Coronary artery (tissue), 2 donors: ENCODE data around the gene MTA1.

Source experiments
- DNase-seq: peaks from one replicate; pipeline ENCODE4 v3.0.0-alpha.2; 2017; ENCODE audit warnings: low spot score
- H3K27ac ChIP-seq, 2 donors: fragments of 200-600 bp; sonication (generic); one replicate each; pipeline ENCODE4 v1.5.1; 2016 to 2019
- H3K4me3 ChIP-seq: fragments of 200-600 bp; sonication (generic); 2 replicates; pipeline ENCODE4 v1.5.1; 2016; ENCODE audit warnings: mild to moderate bottlenecking, moderate library complexity
- TF ChIP-seq, protein P1 (sequence below): fragments of 200-600 bp; sonication (generic); IDR thresholded peaks from one replicate; pipeline ENCODE4 v1.5.1; 2019; ENCODE audit warnings: antibody characterized with exemption

Gene MTA1

GRCh38 chr14:105447651-105448640, 28.3 kb downstream of the MTA1 start:
- TF ChIP-seq, protein P1, sequence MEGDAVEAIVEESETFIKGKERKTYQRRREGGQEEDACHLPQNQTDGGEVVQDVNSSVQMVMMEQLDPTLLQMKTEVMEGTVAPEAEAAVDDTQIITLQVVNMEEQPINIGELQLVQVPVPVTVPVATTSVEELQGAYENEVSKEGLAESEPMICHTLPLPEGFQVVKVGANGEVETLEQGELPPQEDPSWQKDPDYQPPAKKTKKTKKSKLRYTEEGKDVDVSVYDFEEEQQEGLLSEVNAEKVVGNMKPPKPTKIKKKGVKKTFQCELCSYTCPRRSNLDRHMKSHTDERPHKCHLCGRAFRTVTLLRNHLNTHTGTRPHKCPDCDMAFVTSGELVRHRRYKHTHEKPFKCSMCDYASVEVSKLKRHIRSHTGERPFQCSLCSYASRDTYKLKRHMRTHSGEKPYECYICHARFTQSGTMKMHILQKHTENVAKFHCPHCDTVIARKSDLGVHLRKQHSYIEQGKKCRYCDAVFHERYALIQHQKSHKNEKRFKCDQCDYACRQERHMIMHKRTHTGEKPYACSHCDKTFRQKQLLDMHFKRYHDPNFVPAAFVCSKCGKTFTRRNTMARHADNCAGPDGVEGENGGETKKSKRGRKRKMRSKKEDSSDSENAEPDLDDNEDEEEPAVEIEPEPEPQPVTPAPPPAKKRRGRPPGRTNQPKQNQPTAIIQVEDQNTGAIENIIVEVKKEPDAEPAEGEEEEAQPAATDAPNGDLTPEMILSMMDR = no peak
- no peak for DNase-seq
- peak overlapping the region in 1 of 2 donors; percentile 72 for H3K27ac ChIP-seq
- H3K4me3 ChIP-seq = peak overlapping the region; percentile 27

DNA sequence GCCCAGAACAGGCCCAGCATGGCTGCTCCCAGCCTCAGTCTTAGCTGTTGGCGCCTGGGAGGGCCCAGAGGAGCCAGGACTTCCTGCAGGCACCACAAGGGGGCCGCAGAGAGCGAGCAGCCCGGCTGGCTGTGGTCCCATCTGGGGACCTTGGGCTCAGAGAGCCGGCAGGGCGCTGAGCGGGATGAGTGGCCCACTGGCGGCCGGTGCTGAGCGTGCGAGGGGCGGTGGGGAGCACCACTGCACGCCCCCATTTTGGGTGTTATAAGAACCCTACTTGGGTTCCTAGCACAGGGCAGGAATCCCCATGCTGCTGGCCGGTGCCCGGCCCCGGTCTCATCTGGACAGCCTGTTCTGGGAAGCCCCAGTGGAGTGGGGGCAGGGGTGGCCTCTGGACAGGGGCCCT, 29.1 kb downstream of the MTA1 start:
- peak overlapping the region; percentile 27 for H3K4me3 ChIP-seq
- peak overlapping the region in 1 of 2 donors; percentile 72 for H3K27ac ChIP-seq
- TF ChIP-seq, protein P1 = peak; percentile 96
- DNase-seq = peak; percentile 85

- no peak for DNase-seq
- H3K27ac ChIP-seq = peak overlapping the region in 1 of 2 donors; percentile 72
- H3K4me3 ChIP-seq = no peak overlapping the region
- TF ChIP-seq, protein P1 = no peak
Measured at GRCh38 chr14:105449276-105450122, 29.9 kb downstream of the MTA1 start.

GRCh38 chr14:105450123-105450505, 30.5 kb downstream of the MTA1 start:
- TF ChIP-seq, protein P1 = no peak
- no peak for DNase-seq

GRCh38 chr14:105450864-105451720, 31.5 kb downstream of the MTA1 start:
- DNase-seq = no peak
- Histone ChIP-seq H3K27ac (no peak overlapping the region), H3K4me3 (no peak overlapping the region)
- TF ChIP-seq, protein P1 = no peak

More at GRCh38 chr14:105450123-105450505, 30.5 kb downstream of the MTA1 start:
- no peak overlapping the region for H3K27ac ChIP-seq
- H3K4me3 ChIP-seq = no peak overlapping the region

GRCh38 chr14:105452963-105453362, 33.3 kb downstream of the MTA1 start:
- TF ChIP-seq, protein P1 = no peak
- no peak for DNase-seq
- Histone ChIP-seq H3K4me3 (no peak overlapping the region), H3K27ac (no peak overlapping the region)
